Activated naive CD8-positive, alpha-beta T cell treated with anti-CD3 and anti-CD28 coated beads, Interleukin-2, amount 50 U/mL, for 16 hours (primary cell): ENCODE results near the gene PSTPIP2.
"Not testable (repeated sequence)": the region's sequence is repeated elsewhere in the genome, so short reads cannot be mapped to it uniquely, and the experiment has no call there.

Experiments
- DNase-seq: peaks from one replicate; pipeline ENCODE4 v3.0.0-alpha.2; 2020; ENCODE audit warnings: low read depth, low spot score

PSTPIP2 gene

DNA sequence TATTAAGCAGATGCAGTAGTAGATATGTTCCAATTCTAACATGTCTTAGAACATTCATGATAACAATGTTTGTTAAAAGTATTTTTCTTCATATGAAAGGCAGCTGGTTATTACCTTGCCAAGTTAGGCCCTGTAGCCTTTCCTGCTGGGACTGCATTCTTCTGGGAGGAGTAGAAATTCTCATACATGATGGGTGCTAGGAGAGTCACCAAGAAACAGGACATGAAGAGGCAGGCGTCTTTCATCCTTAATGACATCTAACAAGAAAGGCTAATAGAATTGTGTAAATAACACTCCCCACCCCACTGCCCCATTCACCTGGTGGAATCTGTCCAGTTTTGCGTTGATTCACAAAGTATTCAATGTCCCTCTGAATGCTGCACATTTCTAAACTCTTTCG is 80.3 kb downstream of the PSTPIP2 start:
- no peak for DNase-seq

DNA sequence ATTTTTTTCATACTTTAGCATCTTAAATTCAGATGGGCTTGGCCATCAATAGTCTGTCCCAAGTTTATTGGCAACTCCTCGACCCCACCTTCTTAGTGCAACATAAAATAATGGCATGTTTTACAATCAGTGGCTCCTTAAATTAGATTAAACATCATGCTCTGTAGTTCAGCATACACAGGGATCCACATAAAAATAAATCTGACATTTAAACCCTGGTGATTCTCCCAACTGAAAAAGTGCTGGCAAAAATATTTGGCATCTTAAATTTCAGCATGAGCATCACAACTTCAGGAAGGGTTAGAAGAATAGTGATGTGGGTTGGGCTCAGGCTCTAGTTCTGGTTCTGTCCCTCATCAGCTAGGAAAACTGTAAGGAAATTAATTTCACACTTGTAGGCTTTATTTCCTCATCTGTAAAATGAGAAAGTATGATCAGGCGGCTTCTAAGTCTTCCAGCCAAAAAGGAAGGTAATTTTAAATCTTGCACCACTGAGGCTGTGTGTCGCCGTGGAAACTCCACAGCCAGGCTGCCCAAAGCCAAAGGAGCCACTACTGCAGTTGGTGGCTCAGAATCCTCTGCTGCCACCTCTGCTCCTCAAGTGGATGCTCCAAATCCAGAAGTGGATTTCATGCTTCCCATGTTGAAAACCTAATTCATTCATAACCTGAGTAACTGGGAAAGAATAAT is 87.4 kb downstream of the PSTPIP2 start:
- no peak for DNase-seq

DNA sequence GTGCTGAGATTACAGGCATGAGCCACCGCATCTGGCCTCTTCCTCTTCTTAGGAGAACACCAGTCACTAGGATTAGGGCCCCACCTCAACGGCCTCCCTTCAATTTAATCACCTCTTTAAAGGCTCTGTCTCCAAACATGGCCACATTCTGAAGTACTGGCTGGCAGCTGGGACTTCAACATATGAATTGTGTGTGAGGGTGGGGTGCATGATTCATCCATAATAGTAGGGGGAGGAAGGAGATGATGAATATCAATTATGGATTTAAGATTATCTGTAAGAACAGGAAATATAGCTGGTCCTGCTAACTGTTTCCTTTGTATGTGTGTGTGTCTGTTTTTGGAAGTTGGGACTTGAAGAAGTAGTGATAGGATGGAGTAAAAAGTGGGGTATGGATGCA is 90.2 kb downstream of the PSTPIP2 start:
- no peak for DNase-seq

DNA sequence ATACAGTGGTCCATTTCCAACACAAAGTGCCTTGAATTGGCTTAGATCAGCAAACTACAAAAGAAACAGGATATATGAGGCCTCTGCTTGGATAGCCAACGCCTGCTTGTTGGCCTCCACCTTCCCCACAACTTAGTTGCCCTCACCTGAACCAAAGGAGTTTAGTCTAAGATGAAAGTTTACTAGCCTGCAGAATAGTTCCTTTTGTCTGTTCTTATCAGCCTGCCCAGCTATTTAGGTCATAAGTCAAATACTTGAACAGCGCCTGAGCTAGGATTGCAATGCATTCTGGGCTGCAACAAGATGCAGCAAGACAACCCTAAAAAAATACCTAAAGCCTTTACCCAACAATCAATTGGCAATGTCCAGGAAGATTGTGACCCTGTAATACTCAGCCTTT is 91.8 kb downstream of the PSTPIP2 start:
- no peak for DNase-seq

DNA sequence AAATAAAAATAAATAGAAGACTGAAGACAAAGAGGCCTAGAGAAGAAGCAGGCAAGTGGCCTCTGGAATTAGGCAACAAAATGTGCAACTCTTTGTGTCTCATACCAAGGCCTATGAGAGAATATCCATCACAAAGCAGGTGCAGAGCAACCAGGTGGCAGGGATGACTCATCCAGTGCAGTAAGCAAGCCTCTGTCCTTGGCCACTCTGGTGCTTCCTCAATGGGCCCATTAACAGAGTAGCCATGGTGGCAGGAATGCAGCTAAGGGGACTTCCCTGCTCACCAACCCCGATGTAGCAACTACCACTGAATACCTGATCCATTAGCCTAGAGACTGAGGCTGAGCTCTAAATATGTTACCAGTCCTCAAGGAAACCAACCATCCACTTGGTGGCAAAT is 94.0 kb downstream of the PSTPIP2 start:
- no peak for DNase-seq

DNA sequence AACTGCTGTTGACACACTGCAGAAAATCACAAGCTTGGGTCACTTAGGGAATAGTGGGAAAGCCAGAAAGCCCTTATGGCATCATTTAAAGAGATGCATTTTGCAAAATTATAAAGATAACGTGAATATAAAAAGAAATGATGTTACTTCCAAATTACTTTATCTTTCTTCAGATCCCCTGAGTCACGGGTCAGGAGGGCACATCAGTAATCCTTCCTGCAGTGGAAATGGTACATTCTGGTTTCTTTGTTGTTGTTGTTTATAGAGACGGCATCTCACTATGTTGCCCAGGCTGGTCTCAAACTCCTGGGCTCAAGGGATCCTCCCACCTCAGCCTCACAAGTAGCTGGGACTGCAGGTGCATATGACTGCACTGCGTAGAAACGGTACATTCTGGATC is 95.1 kb downstream of the PSTPIP2 start:
- no peak for DNase-seq

DNA sequence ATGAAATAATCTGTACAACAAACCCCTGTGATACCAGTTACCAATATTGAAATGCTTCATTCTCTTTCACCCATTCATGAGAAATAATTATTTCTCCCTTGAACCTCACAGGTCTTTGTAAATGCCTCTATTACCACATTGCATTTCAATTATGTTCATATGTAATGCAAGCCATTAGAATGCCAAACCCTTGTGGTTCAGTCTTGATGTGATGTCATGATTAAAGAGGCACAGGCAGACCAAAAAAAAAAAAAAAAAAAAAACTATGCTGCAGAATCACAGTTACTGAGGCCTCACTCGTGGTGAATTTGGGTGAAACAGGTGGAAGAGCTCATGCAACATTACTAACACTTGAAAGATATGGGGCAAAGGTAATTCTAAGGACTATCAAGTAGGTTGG is 95.5 kb downstream of the PSTPIP2 start:
- DNase-seq, result no peak

DNA sequence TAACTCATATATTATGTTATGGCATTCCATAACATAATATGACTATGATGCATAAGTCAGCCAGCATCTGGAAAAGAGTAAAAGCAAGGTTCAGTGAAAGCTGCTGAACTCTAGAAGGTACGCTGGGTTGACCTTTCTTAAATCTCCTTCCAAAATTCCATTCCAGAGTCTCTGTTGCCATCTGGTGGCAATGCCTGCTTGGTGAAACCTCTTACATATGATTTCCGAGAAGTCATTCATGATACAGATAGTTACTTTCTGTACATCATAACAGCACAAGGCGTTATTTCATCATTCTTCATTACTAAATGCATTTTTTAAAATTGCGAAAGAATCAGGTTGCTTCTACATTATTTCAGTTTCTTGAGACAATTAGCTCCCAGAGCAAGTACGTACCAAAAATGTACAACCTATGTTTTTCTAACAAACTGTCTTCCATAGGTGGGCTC is 97.9 kb downstream of the PSTPIP2 start:
- peak; percentile 29 for DNase-seq

DNA sequence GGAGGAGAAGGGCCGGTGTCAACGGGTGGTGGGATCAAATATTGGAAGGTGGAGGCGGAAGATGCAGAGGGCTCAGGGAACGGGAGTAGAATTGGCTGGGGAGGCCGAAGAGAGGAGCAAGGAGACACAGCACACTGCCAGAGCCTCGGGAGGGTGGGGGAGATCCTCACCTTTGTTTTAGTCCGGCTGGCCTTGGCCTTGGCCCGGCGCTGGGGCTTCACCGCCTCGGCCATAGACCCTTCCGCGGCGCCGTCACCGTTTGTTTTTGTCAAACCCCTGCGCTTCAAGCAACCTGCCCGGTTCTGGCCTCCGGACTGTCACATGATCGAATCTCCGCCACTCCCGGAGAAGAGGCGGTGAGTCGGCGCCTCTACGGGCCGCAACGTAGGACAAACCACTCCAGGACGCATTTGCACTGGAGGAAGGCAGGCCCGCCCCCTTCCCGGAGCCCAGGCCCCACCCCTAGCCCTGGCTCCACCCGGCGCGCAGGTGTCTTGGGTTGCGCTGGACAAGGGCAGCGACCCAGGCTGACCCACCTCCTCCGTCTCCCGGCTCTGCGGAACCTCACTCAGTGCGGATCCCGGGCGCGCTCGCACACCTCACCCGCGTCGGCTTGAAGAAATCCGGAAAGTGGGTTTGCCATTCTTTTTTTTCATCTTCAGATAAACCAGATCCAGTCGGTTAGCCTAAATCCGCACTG is 104.9 kb downstream of the PSTPIP2 start, which contains the start of gene EPG5:
EPG5 (minus strand) TSS at position 323 of the 700 bp plus-strand sequence; CDS start at position 233, 90 bp downstream.
- peak; percentile 82 for DNase-seq

DNA sequence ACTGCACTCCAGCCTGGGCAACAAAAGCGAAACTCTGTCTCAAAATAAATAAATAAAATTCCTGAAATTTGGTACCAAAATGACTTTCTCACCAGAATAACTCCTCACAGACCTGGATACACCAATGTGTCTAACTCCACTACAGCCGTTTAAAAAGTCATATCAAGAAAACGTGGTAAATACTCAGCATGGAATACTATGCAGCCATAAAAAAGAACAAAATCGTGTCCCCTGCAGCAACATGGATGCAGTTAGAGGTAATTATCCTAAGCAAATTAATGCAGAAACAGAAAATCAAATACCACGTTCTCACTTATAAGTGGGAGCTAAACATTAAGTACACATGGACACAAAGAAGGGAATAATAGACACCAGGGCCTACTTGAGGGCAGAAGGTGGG is 107.1 kb downstream of the PSTPIP2 start:
- not testable (repeated sequence) for DNase-seq

DNA sequence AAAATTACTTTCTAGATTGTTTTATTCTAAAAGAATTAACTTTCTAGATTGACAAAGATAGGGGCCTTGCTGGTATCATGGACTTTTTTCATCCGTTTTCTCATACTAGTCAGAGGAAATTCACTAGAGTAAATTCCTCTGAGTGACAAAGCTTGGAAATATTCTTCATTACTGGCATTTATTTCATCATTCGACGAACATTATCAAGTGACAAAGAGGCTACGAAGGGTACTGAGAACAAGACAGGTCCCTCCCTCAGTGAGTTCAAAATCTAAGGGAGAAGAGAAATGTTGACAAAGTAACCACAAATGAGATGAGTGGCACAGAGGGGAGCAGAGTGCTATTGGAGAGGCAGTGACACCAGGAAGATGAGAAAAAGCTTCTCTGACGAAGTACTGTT is 109.2 kb downstream of the PSTPIP2 start:
- DNase-seq, result no peak

DNA sequence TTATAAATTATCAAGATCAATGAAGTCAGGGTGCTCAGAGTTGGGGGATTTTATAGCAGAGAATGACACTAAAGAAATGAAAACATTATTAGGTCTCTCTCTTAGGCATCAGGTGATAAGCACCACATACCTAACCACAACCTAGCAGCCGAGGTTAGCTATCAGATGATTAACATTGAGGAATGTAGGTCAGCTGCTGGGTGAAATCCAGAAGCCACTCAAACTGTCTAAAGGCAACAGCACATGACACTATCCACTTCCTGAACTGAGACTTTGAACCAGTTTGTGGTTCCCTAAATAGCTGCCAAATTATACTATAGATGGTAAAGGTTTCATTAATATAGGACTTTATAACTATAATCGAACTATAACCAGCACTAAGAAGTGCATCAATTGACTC is 109.6 kb downstream of the PSTPIP2 start:
- no peak for DNase-seq

DNA sequence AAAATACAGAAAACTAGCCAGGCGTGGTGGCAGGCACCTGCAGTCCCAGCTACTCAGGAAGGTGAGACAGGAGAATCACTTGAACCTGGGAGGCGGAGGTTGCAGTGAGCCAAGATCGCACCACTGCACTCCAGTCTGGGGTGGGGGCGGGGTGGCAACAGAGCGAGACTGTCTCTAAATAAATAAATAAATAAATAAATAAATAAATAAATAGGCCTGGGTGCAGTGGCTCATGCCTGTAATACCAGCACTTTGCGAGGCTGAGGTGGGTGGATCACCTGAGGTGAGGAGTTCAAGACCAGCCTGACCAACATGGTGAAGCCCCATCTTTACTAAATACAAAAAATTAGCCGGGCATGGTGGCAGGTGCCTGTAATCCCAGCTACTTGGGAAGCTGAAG is 112.6 kb downstream of the PSTPIP2 start:
- not testable (repeated sequence) for DNase-seq

DNA sequence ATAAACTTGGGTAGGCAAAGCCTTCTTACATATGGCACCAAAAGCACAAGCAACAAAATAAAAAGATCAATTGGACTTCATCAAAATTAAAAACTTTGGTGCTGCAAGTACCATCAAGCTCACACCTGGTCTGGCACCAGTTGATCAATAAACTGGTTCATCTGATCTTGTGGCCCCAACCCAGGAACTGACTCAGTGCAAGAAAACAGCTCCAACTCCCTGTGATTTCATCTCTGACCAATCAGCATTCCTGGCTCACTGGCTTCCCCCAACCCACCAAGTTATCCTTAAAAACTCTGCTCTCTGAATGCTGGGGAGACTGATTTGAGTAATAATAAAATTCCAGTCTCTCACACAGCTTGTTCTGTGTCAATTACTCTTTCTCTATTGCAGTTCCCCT is 113.3 kb downstream of the PSTPIP2 start:
- DNase-seq, result no peak

DNA sequence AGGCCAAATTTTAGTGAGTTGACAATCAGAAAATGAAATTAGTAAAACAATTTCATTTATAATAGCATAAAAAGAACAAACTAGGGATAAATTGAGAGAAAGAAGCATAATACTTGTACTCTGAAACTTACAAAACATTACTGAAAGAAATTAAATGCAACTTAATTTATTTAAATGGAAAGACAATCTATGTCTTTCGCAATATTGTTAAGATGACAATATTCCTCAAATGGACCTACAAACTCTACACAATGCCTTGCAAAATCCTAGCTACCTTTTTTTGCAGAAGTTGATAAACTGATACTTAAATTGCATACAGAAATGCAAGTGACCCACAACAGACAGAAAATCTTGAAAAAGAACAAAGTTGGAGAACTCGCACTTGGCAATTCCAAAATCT is 114.0 kb downstream of the PSTPIP2 start:
- no peak for DNase-seq

DNA sequence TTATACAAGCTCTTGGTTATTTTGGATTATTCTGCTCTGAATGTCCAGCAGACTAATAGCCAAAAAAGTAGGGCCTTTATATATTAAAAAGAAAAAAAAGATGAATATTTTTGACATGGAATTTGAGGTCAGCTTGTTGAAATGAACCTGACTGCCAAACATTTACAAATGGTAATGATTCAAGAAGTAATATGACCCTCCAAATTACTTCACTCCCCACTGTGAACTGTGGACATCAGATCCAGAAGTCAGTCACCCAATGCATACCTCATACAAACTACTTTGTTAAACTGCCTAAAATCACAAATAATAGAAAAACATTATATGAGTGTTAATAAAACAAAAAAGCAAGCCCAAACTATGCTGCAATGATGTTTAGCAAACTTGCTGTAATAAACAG is 115.0 kb downstream of the PSTPIP2 start:
- no peak for DNase-seq

DNA sequence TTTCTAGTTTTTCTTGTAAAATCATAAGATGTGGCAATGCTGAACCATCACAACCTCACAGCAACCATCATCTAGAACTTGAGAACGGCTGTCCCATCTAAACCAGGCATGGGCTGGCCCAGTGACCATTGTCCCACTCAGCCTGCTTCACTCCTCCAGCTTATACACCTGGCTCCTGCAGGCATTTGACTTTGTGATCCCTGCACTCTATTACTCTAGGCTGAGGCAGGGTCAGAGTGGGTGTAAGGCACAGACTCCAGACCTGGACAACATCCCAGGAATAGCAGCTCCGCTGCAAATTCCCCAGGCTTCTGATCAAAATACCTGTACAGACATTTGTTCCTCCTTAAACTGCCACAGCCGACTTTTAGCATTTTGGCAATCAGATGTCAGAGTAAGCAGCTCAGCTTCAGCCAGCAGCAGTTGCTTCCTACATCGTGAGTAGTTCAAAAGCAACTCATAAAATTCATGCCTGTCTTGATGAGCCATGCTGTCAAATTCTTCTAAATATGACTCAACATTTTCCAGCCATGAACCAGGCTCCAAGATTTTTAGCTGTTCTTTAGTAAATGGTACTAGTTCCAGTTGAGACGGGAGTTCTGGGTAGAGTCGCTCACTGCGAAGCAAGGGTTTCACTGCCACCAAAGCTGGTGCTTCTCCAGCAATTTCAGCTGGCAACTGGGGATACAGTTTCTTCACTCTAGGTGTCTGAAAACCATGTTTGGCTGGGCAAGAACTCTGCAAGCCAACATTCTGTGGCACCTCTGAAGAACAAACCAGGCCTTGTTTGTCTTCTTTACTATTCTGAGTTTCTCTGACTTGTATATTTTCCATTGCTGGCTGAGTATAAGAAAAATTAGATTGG is 117.8 kb downstream of the PSTPIP2 start:
- DNase-seq, result no peak

DNA sequence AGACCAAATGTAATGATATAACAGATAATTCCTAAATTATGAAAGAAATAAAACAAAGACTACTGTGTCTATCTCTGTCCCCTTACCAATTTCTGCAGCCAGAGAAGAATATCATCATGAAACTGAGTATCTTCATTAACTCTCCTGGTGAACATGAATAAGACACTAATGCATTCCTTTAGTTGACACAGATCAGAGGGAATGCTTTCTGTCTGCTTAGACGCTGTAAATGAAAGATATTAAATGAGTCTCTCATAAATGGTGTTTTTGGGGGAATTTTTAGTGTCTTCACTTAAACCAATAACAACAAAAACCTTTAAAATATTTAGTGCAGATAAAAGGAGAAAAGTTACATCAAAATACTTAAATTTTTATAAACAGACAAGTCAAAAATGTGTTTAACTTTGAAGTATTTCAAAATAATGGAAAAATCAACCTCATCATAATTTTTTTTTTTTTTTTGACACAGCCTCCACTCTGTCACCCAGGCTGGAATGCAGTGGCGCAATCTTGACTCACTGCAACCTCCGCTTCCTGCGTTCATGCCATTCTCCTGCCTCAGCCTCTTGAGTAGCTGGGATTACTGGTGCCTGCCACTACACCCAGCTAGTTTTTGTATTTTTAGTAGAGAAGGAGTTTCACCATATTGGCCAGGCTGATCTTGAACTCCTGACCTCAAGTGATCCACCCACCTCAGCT is 120.9 kb downstream of the PSTPIP2 start:
- DNase-seq, result no peak

DNA sequence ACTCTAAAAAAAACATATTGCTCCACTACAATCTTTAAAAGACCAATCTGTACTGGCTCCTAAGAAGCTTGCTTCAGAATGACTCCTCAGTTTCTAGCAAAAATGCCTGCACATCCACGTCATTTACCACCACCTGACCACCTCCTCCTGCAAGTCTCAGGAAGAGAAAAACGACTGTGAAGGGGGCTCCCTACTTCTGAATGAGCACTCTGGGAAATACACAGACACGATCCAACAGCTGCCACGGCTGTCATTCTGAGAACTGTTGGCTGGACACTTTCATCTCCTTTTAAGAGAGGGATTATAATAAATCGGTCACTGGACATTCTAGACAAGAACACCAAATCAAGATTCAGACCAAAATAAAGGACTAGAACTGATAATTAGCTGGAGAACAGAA is 126.4 kb downstream of the PSTPIP2 start:
- no peak for DNase-seq

DNA sequence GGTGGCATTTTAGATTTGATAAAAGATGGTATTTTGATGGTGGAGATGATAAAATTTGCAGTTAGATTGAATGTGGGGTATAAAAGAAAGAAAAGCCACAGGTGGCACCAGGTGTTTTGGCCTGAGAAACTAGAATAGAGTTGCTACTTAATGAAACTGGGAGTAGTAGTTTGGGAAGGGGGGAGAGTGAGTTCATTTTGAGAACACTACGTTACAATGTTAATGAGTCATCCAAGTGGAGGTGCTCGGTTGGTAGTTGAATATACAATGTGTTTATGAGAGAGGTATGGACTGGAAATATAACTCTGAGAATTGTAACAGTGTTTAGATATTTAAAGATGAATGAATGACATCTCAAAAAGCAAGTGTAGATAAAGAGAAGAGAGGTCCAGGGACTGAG is 131.3 kb downstream of the PSTPIP2 start:
- DNase-seq, result no peak

DNA sequence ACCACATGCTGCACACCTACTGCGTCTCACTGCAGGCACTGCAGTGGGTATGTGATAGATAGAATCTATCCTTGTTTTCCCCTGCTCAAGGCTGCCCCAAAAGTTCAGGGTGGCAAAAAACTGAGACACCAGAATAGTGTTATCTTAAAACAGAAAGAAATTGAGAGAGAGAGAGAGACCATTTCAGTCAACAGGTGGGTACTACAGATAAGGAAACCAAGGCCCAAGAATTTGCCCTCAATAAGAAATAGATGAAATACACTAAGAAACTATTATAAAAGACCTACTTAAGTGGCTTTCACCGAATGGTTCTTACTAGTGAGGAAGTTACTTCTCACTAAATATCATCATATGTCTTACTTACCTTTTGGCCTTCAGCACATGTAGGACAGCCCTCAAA is 132.8 kb downstream of the PSTPIP2 start:
- DNase-seq, result no peak

DNA sequence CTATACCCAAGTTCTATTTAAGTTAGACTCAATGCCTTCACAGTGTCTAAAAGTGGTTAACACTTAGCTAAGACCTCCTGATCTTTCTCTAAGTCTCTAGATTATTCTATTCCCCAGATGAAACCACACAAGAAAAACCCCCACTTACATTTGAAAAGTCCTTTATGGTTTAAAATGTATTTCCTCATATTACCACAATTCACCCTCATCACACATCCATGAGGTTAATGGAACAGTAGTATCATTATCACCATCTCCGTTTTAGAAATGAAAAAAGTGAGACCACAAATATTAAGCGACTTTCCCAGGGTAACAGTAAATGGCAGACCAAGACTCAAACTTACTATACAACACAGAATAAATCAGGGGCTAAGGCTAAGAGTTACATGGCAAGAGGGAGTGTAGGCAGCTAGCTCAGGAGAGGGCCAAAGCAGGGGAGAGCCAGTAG is 133.5 kb downstream of the PSTPIP2 start:
- DNase-seq, result no peak
